ENCODE data around the gene PRKCQ. TPM values are rescaled to one million over a fixed set of nuclear protein-coding genes. Genes with fewer than 3 reads are reported as not detected.

The PRKCQ gene
- 0.08 TPM for polyA plus RNA-seq (2013, experiment 1 of 2; ENCODE audit: insufficient read length)
- polyA plus RNA-seq (2013, experiment 2 of 2; ENCODE audit: insufficient read length) = 0.57 TPM

DNA sequence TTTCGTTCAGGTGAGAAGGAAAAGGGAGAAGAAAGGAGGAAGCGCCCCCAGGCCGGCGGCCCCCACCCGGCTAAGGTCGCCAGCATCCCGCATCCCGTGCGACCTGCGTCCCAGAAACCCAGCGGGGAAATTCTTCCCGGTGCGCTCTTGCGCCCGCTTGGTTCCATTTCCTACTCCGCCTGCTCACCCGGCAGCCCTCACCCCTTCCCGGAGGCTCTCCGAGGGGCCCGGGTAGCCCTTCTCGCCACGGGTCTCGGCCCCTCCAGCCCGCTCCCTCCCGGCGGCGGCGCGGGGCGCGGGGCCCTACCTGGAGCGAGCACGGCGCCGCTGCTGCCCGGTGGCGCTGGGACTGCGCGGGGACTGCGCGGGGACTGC is at the start of gene PRKCQ:
Gene PRKCQ (minus strand): TSS at position 373 of the 375 bp plus-strand sequence. CDS start 65,141 bp downstream, outside the sequence.
- DNase-seq = peak; percentile 13

- no peak for DNase-seq
Observed at GRCh38 chr10:6625428-6625827, 45.4 kb upstream of the PRKCQ start.

DNA sequence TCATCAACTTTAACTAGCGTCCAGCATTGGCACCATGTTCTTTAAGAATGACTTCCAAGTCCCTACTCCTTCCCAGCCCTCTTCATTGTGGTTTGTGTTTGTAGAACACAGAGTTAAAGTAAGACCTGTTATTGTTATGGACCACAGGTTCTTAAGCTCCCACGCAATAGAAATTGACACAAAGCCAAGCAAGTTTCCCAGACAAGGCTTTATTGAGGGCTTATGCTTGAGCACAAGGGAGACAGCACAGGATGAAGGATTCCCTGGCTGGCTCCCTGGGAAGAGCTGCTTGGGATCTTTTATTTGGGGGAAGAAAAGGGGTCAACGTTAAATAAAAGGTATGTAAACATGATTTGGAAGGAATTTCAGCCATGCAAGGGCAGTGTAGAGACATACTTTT is 44.3 kb upstream of the PRKCQ start:
- no peak for DNase-seq

DNA sequence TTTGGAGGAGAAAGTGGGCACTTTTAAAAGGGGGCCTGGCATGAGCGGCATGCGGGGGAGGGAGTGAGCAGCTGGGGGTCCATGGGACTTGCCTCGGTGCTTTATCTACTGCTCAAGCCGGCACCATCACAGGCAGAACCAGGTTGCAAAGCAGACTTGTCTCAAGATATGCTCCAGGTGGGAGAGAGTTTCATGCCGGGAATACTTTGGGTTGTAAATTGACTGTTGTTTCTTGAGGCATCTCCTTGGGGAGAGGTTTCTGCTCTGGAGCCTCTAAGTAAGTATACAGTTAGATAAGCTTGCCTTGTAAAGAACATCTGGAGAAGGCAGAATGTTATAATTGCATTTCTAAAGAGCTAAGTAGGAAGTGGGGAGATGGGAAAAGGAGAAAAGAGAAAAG is 42.8 kb upstream of the PRKCQ start:
- no peak for DNase-seq

DNA sequence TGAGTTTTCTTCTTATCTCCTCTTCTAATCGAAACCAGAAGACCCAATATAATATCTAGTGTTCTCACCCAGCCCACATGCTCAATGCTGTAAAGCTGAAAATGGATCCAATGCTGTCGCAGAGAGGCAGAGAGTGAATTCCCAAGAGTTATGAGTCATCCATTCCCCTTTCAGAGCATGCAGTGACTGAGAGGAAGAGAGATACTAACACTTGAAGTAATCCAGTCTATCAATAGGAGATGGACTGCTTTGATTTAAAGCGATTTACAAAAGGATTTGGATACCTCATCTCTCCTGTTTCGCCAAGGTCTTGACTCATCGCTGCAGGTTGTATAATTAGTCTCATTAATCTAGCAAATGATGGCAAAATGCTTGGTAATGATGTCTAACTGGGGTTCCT is 41.5 kb upstream of the PRKCQ start:
- DNase-seq = peak; percentile 11

DNA sequence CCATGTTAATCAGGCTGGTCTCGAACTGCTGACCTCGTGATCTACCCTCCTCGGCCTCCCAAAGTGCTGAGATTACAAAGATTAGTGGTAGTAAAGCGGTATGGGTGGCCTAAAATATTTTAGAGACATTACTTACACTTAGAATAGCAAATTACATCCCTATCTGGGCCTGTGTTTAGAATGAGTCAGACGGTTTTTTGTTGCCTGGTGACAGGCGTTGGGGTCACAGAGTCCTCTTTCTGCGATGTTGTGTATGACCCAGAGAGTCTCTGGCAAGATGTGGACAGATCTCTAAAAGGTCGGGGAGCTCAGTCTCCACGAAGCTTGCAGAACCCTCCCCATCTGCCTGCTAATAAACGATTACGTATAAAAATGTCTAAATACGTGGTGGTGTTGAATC is 39.6 kb upstream of the PRKCQ start:
- no peak for DNase-seq

DNA sequence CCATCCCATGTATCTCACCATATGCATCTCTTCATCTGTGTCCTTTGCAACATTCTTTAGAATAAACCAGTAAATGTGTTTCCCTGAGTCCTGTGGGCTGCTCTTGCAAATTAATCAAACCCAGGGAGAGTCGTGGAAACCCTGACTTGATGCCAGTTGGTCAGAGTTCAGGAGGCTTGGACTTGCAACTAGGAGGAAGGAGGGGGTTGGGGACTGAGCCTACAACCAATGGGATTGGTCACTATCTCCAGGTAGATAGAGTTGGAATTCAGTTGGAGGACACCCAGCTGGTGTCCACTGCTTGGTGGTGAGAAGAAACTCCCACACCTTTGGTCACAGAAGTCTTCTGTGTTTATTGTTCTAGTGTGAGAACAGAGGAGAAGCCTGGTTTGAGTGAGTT is 38.3 kb upstream of the PRKCQ start:
- DNase-seq = no peak

DNA sequence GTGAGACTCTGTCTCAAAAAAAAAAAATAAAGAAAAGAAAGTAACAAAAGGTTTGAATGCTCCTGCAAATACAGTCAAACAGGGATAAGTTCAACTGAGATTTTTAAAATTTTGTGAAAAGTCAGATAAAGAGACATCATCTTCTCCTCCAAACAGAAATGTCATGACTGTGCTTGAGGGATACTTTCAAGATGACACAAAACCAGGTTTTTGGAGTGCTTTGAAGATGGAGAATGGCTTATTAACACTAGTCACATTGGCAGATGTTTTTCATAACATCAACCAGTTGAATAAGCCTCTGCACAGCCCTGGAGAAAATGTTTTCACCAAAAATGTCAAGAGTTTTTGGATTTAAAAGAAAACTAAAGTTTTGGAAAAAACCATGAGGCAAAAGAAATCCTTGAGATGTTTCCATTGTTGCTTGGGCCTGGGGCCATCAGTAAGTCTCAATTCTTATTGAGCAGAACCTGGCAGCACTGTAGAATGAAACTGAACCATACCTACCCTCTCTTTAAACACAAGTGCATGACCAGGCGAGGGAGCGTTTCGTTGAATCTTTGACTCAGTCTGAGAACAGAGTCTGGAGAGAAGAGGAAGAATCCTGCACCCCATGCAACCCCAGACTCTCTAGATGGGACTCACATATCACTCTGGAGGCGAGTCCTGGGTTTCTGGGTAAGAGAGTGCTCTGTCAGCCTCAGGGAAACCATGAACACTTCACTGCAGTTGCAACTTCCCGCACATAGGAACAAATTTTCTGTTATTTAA is 37.4 kb upstream of the PRKCQ start:
- DNase-seq = no peak

GRCh38 chr10:6615971-6616370 is 35.9 kb upstream of the PRKCQ start:
- DNase-seq = no peak

GRCh38 chr10:6612371-6612770 is 32.3 kb upstream of the PRKCQ start:
- DNase-seq = no peak

DNA sequence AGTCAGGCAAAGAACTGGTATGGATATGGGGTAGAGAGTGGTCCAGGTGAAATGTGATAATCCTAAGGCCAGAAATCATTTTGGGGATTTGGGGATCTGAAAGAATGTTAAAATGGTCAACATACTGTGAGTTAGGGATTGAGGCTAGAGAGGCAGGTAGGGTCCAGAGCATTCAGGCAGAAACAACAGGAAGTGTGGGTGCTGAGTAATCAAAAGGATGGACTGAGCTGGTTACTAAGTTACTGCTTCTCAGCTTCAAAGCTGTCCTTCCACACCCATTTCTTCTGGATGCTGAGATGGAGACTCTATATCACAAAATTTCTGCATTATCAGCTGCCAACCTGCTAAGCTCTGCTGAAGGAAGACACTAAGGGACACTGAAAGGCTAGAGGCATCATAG is 30.6 kb upstream of the PRKCQ start:
- no peak for DNase-seq

- no peak for DNase-seq
Observed at GRCh38 chr10:6609625-6610024, 29.5 kb upstream of the PRKCQ start.

- DNase-seq = no peak
Observed at GRCh38 chr10:6607778-6608177, 27.7 kb upstream of the PRKCQ start.

DNA sequence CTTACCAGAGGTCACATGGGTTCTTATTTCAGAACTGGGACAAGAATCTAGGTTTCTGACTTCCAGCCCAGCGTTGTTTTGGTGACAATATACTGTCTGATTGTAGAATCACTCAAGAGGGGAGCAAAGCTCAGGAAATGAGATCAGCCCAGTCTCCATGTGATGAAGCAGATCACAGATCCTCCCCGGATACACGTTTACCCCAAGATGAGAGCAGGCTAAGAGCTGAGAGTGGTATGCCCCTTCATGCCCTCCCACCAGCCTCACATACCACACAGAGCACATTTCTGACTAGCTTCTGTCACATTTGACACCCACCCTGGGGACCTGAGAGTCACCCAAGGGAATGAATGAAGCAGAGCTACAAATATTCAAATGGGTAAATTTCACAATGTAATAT is 27.1 kb upstream of the PRKCQ start:
- no peak for DNase-seq

GRCh38 chr10:6603142-6604125 is 23.4 kb upstream of the PRKCQ start:
- DNase-seq = no peak

GRCh38 chr10:6602700-6603084 is 22.6 kb upstream of the PRKCQ start:
- DNase-seq = no peak

DNA sequence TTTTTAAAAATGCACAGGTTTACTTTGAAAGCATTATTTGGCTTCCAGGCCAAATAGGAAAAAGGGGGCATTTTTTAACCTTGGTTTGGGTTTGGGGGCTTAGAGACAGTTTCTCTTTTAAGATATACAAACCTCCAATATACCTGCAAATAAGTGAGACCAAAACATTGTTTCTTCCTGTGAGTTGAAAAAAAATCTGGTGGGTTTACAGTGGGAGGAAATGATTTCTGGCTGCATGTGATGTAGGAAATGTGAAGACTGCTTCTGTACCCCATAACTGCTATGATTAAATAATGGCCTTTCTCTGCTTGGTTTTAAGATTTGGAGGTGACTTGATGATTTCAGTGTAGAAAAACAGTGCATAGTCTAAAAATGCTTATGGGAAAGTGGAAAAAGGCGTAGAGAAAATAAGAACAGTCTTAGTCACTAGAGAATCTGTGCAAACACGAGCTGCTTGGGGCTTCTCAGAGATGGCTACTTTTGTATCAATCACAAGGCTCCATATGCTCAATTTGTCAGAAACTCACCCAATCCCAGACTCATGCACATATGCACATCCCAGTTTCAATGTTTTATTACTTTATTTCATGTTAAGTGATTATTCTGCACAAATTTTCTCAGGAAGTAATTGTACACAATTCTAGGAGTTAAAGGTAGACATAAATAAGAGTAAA is 22.1 kb upstream of the PRKCQ start:
- DNase-seq = no peak

DNA sequence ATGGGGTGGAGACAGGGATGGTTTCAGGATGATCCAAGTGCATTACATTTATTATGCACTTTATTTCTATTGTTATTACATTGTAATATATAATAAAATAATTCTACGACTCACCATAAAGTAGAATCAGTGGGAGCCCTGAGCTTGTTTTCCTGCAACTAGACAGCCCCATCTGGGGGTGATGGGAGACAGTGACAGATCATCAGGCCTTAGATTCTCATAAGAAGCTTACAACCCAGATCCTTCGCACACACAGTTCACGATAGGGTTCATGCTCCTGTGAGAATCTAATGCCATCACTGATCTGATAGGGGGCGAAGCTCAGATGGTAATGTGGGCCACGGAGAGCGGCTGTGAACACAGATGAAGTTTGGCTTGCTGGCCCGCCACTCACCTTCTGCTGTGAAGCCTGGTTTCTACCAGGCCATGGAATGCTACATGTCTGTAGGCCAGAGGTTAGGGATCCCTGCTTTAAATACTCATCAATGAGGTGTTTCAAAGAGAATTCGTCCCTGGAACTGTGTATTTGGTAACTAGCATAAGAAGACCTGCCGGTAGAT is 21.2 kb upstream of the PRKCQ start:
- no peak for DNase-seq

- DNase-seq = no peak
Observed at GRCh38 chr10:6600224-6600987, 20.3 kb upstream of the PRKCQ start.

DNA sequence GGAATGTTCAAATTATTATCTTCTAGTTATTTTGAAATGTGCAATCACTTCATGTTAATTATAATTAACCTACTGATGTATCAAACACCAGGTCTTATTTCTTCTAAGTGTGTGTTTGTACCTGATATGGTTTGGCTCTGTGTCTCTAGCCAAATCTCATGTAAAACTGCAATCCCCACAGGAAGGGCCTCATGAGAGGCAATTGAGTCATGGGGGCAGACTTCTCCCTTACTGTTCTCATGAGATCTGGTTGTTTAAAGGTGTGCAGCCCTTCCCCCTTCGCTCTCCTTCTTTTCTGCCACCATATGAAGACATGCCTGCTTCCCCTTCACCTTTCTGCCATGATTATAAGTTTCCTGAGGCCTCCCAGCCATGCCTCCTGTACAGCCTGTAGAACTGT is 18.6 kb upstream of the PRKCQ start:
- no peak for DNase-seq

- no peak for DNase-seq
Observed at GRCh38 chr10:6597478-6597877, 17.4 kb upstream of the PRKCQ start.

- no peak for DNase-seq
Observed at GRCh38 chr10:6595499-6595898, 15.4 kb upstream of the PRKCQ start.
